H9 (cell line): ENCODE data around the gene RTP3. TPM values are rescaled to one million over a fixed set of nuclear protein-coding genes. Genes with fewer than 3 reads are reported as not detected.

ENCODE experiments used
- DNase-seq: peaks from one replicate; pipeline ENCODE4 v3.0.0-alpha.2; 2017
- H2AFZ ChIP-seq: one replicate; pipeline ENCODE4 v1.6.1; 2013; ENCODE audit warnings: mild to moderate bottlenecking, low read length, control low read depth, moderate library complexity
- H2AK5ac ChIP-seq: 2 replicates; pipeline ENCODE4 v1.6.1; 2013; ENCODE audit warnings: low read length, control low read depth, mixed read lengths; ENCODE audit not compliant: insufficient read length
- H2BK120ac ChIP-seq: one replicate; pipeline ENCODE4 v1.6.1; 2013; ENCODE audit warnings: low read depth, mild to moderate bottlenecking, low read length, control low read depth, inconsistent platforms; ENCODE audit not compliant: poor library complexity, severe bottlenecking
- H2BK12ac ChIP-seq: 2 replicates; pipeline ENCODE4 v1.6.1; 2013; ENCODE audit warnings: low read length, control low read depth, mixed read lengths, low read depth; ENCODE audit not compliant: insufficient read length
- H2BK15ac ChIP-seq: 2 replicates; pipeline ENCODE4 v1.6.1; 2013; ENCODE audit warnings: low read depth, low read length, control low read depth
- H2BK20ac ChIP-seq: one replicate; pipeline ENCODE4 v1.6.1; 2013; ENCODE audit warnings: low read depth, mild to moderate bottlenecking, low read length, control low read depth, inconsistent platforms; ENCODE audit not compliant: poor library complexity, severe bottlenecking
- H2BK5ac ChIP-seq: 2 replicates; pipeline ENCODE4 v1.6.1; 2013; ENCODE audit warnings: low read length, control low read depth, mixed read lengths; ENCODE audit not compliant: insufficient read length
- H3K14ac ChIP-seq: 2 replicates; pipeline ENCODE4 v1.6.1; 2013; ENCODE audit warnings: low read length, control low read depth; ENCODE audit not compliant: insufficient read depth
- H3K18ac ChIP-seq: 2 replicates; pipeline ENCODE4 v1.6.1; 2013; ENCODE audit warnings: low read depth, mild to moderate bottlenecking, mixed read lengths, low read length, control low read depth; ENCODE audit not compliant: insufficient read length
- H3K23ac ChIP-seq: 2 replicates; pipeline ENCODE4 v1.6.1; 2013; ENCODE audit warnings: low read length, control low read depth, mixed read lengths, low read depth; ENCODE audit not compliant: insufficient read length
- H3K23me2 ChIP-seq: 2 replicates; pipeline ENCODE4 v1.6.1; 2013; ENCODE audit warnings: low read depth, mild to moderate bottlenecking, mixed read lengths, low read length, control low read depth; ENCODE audit not compliant: insufficient read length, poor library complexity, severe bottlenecking
- H3K27ac ChIP-seq: 2 replicates; pipeline ENCODE4 v1.5.1; 2013; ENCODE audit warnings: low read length, control low read depth, mixed read lengths, low read depth; ENCODE audit not compliant: insufficient read length
- H3K27me3 ChIP-seq: 2 replicates; pipeline ENCODE4 v1.6.1; 2013; ENCODE audit warnings: low read length, control low read depth, inconsistent platforms; ENCODE audit not compliant: insufficient read depth
- H3K4ac ChIP-seq: 2 replicates; pipeline ENCODE4 v1.6.1; 2013; ENCODE audit warnings: low read depth, mild to moderate bottlenecking, control low read depth, inconsistent platforms, low read length, moderate library complexity
- H3K4me1 ChIP-seq: 2 replicates; pipeline ENCODE4 v1.6.1; 2013; ENCODE audit warnings: low read length, control low read depth, inconsistent platforms; ENCODE audit not compliant: insufficient read depth
- H3K4me2 ChIP-seq: 2 replicates; pipeline ENCODE4 v1.6.1; 2013; ENCODE audit warnings: low read length, control low read depth, mixed read lengths; ENCODE audit not compliant: insufficient read length, insufficient read depth
- H3K56ac ChIP-seq: 2 replicates; pipeline ENCODE4 v1.6.1; 2013; ENCODE audit warnings: low read depth, mild to moderate bottlenecking, mixed read lengths, low read length, control low read depth; ENCODE audit not compliant: insufficient read length
- H3K79me1 ChIP-seq: 2 replicates; pipeline ENCODE4 v1.6.1; 2013; ENCODE audit warnings: low read depth, mild to moderate bottlenecking, moderate library complexity, low read length, control low read depth, inconsistent platforms; ENCODE audit not compliant: insufficient read depth, poor library complexity, severe bottlenecking
- H3K79me2 ChIP-seq: 2 replicates; pipeline ENCODE4 v1.6.1; 2013; ENCODE audit warnings: low read length, control low read depth, inconsistent platforms; ENCODE audit not compliant: insufficient read depth
- H3K9ac ChIP-seq: 2 replicates; pipeline ENCODE4 v1.6.1; 2013; ENCODE audit warnings: low read length, control low read depth, mixed read lengths; ENCODE audit not compliant: insufficient read length; ENCODE audit errors: extremely low read depth
- H3K9me3 ChIP-seq: one replicate; pipeline ENCODE4 v1.6.1; 2013; ENCODE audit warnings: low read depth, low read length, inconsistent platforms; ENCODE audit not compliant: control insufficient read depth
- H3T11ph ChIP-seq: one replicate; pipeline ENCODE4 v1.6.1; 2013; ENCODE audit warnings: mild to moderate bottlenecking, low read length, control low read depth, inconsistent platforms
- H4K20me1 ChIP-seq: one replicate; pipeline ENCODE4 v1.6.1; 2013; ENCODE audit not compliant: control insufficient read depth, insufficient read length, insufficient read depth
- H4K5ac ChIP-seq: 2 replicates; pipeline ENCODE4 v1.6.1; 2013; ENCODE audit warnings: low read depth, mild to moderate bottlenecking, mixed read lengths, low read length, control low read depth; ENCODE audit not compliant: insufficient read length
- H4K8ac ChIP-seq: replicated peaks from 2 replicates; pipeline ENCODE4 v1.6.1; 2013; ENCODE audit warnings: low read length, control low read depth, mixed read lengths, low read depth; ENCODE audit not compliant: insufficient read length
- H4K91ac ChIP-seq: 2 replicates; pipeline ENCODE4 v1.6.1; 2013; ENCODE audit warnings: low read depth, mild to moderate bottlenecking, moderate library complexity, mixed read lengths, low read length, control low read depth; ENCODE audit not compliant: insufficient read length
- H3K27ac Mint-ChIP-seq, 3 experiments: 2 replicates in 2 of 3; 3 replicates in 1 of 3; pipeline ENCODE4 v1.8.0; 2020 to 2021; ENCODE audit warnings: mixed read lengths in 3 of 3, mild to moderate bottlenecking in 1 of 3, moderate library complexity in 1 of 3
- H3K27me3 Mint-ChIP-seq: 2 replicates; pipeline ENCODE4 v1.8.0; 2021; ENCODE audit warnings: low read depth, mild to moderate bottlenecking, moderate library complexity, mixed read lengths
- H3K36me3 Mint-ChIP-seq, 3 experiments: 2 replicates in 2 of 3; 3 replicates in 1 of 3; pipeline ENCODE4 v1.8.0; 2020 to 2021; ENCODE audit warnings: low read depth in 3 of 3, mixed read lengths in 3 of 3; ENCODE audit not compliant: insufficient read depth in 1 of 3
- H3K4me1 Mint-ChIP-seq, 2 experiments: 2 replicates each; pipeline ENCODE4 v1.8.0; 2020; ENCODE audit warnings: mixed read lengths in 2 of 2
- H3K4me3 Mint-ChIP-seq, 2 experiments: 2 replicates in 1 of 2; 3 replicates in 1 of 2; pipeline ENCODE4 v1.8.0; 2020 to 2021; ENCODE audit warnings: mild to moderate bottlenecking in 2 of 2, mixed read lengths in 2 of 2, moderate library complexity in 1 of 2
- H3K9me3 Mint-ChIP-seq, 2 experiments: 2 replicates in 1 of 2; 3 replicates in 1 of 2; pipeline ENCODE4 v1.8.0; 2020; ENCODE audit warnings: mild to moderate bottlenecking in 2 of 2, mixed read lengths in 2 of 2, moderate library complexity in 1 of 2
- WGBS: extraction: QIAGEN DNeasy Blood & Tissue Kit; methylation state at CpG from one replicate; pipeline ENCODE4 v1.1.7; 2013; ENCODE audit warnings: missing lambda C conversion rate, low lambda C conversion rate, mixed read lengths; ENCODE audit not compliant: insufficient read length; ENCODE audit errors: extremely low coverage; 5-methylcytosine and 5-hydroxymethylcytosine counted together
- total RNA-seq: library from RNA; stranded (reverse); gene quantifications from 2 replicates; pipeline ENCODE4 v1.2.1, GENCODE V29; 2021
- TF ChIP-seq, protein P1 (sequence below): fragments of 200-600 bp; sonication (generic); conservative IDR thresholded peaks from 3 replicates; pipeline ENCODE4 v1.8.0; 2021; ENCODE audit warnings: antibody characterized with exemption, mild to moderate bottlenecking

Gene RTP3
- total RNA-seq, 1 experiment from 2014 or later = not detected

DNA sequence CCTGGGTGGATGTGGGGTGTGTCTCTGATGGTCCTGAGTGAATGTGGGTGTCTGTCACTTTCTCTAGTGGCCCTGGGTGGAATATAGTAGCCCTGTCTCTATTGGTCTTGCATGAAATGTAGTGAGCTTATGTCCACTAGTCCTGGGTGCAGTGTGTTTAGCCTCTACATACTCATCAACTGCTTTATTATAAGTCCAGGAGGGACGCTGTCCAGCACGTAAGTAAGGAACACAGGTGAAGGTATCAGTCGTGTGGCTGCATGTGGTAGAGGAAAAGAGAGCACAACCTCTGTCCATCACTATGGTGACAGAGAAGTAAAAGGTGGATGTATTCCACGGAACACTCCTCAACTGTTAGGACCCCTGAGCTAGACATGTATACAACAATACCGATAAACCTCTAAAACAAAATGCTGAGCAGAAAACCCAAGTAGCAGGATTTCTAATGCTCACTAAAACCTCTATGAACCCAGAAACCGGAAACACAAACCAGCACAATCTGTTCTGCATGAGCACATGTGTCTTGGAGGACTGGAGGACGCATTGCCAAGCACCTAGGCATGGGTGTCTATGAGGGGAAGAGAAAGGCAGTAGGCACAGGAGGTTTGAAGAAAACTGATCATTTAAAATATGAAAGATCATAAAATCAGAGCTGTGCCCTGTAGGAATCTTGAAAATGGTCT, 44.1 kb upstream of the RTP3 start:
- no peak overlapping the region for H3T11ph ChIP-seq
- WGBS = no CpG with 5 or more reads among the region's 7 CpGs
- no peak for DNase-seq
- H3K27me3 ChIP-seq = no peaks in the 10 kb centered on the region
- no peak overlapping the region for H2AK5ac ChIP-seq
- H3K4ac ChIP-seq = no peak overlapping the region
- H3K9me3 ChIP-seq = no peaks in the 10 kb centered on the region
- H2BK120ac ChIP-seq = no peak overlapping the region
- TF ChIP-seq, protein P1, sequence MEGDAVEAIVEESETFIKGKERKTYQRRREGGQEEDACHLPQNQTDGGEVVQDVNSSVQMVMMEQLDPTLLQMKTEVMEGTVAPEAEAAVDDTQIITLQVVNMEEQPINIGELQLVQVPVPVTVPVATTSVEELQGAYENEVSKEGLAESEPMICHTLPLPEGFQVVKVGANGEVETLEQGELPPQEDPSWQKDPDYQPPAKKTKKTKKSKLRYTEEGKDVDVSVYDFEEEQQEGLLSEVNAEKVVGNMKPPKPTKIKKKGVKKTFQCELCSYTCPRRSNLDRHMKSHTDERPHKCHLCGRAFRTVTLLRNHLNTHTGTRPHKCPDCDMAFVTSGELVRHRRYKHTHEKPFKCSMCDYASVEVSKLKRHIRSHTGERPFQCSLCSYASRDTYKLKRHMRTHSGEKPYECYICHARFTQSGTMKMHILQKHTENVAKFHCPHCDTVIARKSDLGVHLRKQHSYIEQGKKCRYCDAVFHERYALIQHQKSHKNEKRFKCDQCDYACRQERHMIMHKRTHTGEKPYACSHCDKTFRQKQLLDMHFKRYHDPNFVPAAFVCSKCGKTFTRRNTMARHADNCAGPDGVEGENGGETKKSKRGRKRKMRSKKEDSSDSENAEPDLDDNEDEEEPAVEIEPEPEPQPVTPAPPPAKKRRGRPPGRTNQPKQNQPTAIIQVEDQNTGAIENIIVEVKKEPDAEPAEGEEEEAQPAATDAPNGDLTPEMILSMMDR = no peak
- H4K20me1 ChIP-seq = no peaks in the 10 kb centered on the region
- H4K91ac ChIP-seq = no peak overlapping the region
- no peak overlapping the region for H2BK12ac ChIP-seq
- no peak overlapping the region for H4K8ac ChIP-seq
- H2BK15ac ChIP-seq = no peak overlapping the region
- no peak overlapping the region for H3K4me2 ChIP-seq
- Mint-ChIP-seq H3K27me3 (peaks cover 5% of the 10 kb centered on the region), H3K36me3 (no peaks in the 10 kb centered on the region), H3K4me1 (no peaks in the 10 kb centered on the region), H3K9me3 (no peaks in the 10 kb centered on the region), H3K27ac (no peak overlapping the region), H3K4me3 (no peak overlapping the region)
- H3K79me2 ChIP-seq = no peaks in the 10 kb centered on the region
- H2AFZ ChIP-seq = no peak overlapping the region
- H3K18ac ChIP-seq = no peak overlapping the region
- H3K79me1 ChIP-seq = no peaks in the 10 kb centered on the region
- no peaks in the 10 kb centered on the region for H3K23me2 ChIP-seq
- no peaks in the 10 kb centered on the region for H3K4me1 ChIP-seq
- no peak overlapping the region for H3K27ac ChIP-seq
- H3K14ac ChIP-seq = no peak overlapping the region
- H3K23ac ChIP-seq = no peak overlapping the region
- H3K9ac ChIP-seq = no peak overlapping the region
- no peak overlapping the region for H2BK5ac ChIP-seq
- no peak overlapping the region for H2BK20ac ChIP-seq
- H3K56ac ChIP-seq = no peak overlapping the region
- no peak overlapping the region for H4K5ac ChIP-seq
